DOHH2 (cell line): Measurements from ENCODE around the gene ZCWPW1.
"Not testable (repeated sequence)": the region's sequence is repeated elsewhere in the genome, so short reads cannot be mapped to it uniquely, and the experiment has no call there.

Source experiments
- H3F3A ChIP-seq: fragments of 200-600 bp; sonication (generic), shearing (Covaris generic); 2 replicates; pipeline ENCODE4 v1.6.0; 2016; ENCODE audit warnings: antibody characterized with exemption, mild to moderate bottlenecking; ENCODE audit not compliant: control insufficient read depth, insufficient read depth
- H3K27ac ChIP-seq: fragments of 200-600 bp; sonication (generic); 2 replicates; pipeline ENCODE4 v1.5.1; 2014; ENCODE audit warnings: low read depth, mild to moderate bottlenecking, low read length, moderate library complexity
- H3K27me3 ChIP-seq: fragments of 200-600 bp; sonication (generic); 2 replicates; pipeline ENCODE4 v1.6.1; 2014; ENCODE audit warnings: mild to moderate bottlenecking, low read length, mixed read lengths; ENCODE audit not compliant: control insufficient read depth
- H3K36me3 ChIP-seq: fragments of 200-600 bp; sonication (generic); 2 replicates; pipeline ENCODE4 v1.6.1; 2014; ENCODE audit warnings: mild to moderate bottlenecking, low read length, moderate library complexity, mixed read lengths; ENCODE audit not compliant: control insufficient read depth
- H3K4me1 ChIP-seq: fragments of 200-600 bp; sonication (generic); 2 replicates; pipeline ENCODE4 v1.6.1; 2014; ENCODE audit warnings: mild to moderate bottlenecking, low read length, mixed read lengths; ENCODE audit not compliant: control insufficient read depth
- H3K4me2 ChIP-seq: fragments of 200-600 bp; sonication (generic); 2 replicates; pipeline ENCODE4 v1.6.0; 2014; ENCODE audit warnings: mild to moderate bottlenecking, low read length, moderate library complexity
- H3K4me3 ChIP-seq: fragments of 200-600 bp; sonication (generic); 2 replicates; pipeline ENCODE4 v1.5.1; 2014; ENCODE audit warnings: mild to moderate bottlenecking, low read length, mixed read lengths
- H3K79me2 ChIP-seq: fragments of 200-600 bp; sonication (generic); 2 replicates; pipeline ENCODE4 v1.6.1; 2014; ENCODE audit warnings: mild to moderate bottlenecking, low read length, mixed read lengths; ENCODE audit not compliant: control insufficient read depth
- H3K9me2 ChIP-seq: fragments of 200-600 bp; sonication (generic); replicated peaks from 2 replicates; pipeline ENCODE4 v1.6.1; 2014; ENCODE audit warnings: mild to moderate bottlenecking, low read length, mixed read lengths; ENCODE audit not compliant: control insufficient read depth
- H3K9me3 ChIP-seq: fragments of 200-600 bp; sonication (generic); 2 replicates; pipeline ENCODE4 v1.6.1; 2014; ENCODE audit warnings: antibody characterized with exemption, low read length, mixed read lengths; ENCODE audit not compliant: control insufficient read depth, insufficient read depth
- H4K20me1 ChIP-seq: fragments of 200-600 bp; sonication (generic); 2 replicates; pipeline ENCODE4 v1.6.0; 2014; ENCODE audit warnings: low read depth, mild to moderate bottlenecking, antibody characterized with exemption, low read length, moderate library complexity; ENCODE audit not compliant: control insufficient read depth, insufficient read depth
- EZH2phosphoT487 ChIP-seq: fragments of 200-600 bp; sonication (generic); IDR thresholded peaks from 2 replicates; pipeline ENCODE4 v1.6.1; 2017; ENCODE audit warnings: borderline replicate concordance, mild to moderate bottlenecking, antibody characterized with exemption, low read length, moderate library complexity, mixed read lengths
- TF ChIP-seq, protein P1 (sequence below): fragments of 200-600 bp; sonication (generic); IDR thresholded peaks from one replicate; pipeline ENCODE4 v1.5.1; 2014; ENCODE audit warnings: antibody characterized with exemption, mild to moderate bottlenecking, low read depth, low read length; ENCODE audit not compliant: poor library complexity, severe bottlenecking

The ZCWPW1 gene

DNA sequence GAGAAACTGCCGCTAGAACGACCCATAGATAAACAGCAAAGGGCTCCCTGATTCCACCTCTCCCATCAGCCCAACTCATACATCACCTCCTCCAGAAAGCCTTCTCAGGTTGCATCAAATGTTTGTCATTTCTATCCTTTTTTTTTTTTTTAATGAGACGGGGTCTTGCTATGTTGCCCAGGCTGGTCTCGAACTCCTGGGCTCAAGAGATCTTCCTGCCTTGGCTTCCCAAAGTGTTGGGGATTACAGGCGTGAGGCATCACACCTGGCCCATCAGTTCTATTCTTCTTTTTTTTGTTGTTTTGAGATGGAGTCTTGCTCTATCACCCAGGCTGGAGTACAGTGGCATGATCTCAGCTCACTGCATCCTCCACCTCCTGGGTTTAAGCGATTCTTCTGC is 28.5 kb upstream of the ZCWPW1 start:
- peaks cover 11% of the 10 kb centered on the region; the same call in 1 of the 2 replicates for H3K36me3 ChIP-seq
- H3K27ac ChIP-seq, result no peak overlapping the region
- H3K9me3 ChIP-seq, result no peaks in the 10 kb centered on the region
- H3K4me1 ChIP-seq, result no peaks in the 10 kb centered on the region
- H3K27me3 ChIP-seq, result no peaks in the 10 kb centered on the region
- H3K79me2 ChIP-seq, result no peaks in the 10 kb centered on the region
- H3K4me2 ChIP-seq, result no peak overlapping the region
- H3F3A ChIP-seq, result 0 out of 2 replicates have a peak, but pooled peaks cover 8% of the 10 kb centered on the region
- H3K9me2 ChIP-seq, result no peaks in the 10 kb centered on the region
- TF ChIP-seq, protein P1, sequence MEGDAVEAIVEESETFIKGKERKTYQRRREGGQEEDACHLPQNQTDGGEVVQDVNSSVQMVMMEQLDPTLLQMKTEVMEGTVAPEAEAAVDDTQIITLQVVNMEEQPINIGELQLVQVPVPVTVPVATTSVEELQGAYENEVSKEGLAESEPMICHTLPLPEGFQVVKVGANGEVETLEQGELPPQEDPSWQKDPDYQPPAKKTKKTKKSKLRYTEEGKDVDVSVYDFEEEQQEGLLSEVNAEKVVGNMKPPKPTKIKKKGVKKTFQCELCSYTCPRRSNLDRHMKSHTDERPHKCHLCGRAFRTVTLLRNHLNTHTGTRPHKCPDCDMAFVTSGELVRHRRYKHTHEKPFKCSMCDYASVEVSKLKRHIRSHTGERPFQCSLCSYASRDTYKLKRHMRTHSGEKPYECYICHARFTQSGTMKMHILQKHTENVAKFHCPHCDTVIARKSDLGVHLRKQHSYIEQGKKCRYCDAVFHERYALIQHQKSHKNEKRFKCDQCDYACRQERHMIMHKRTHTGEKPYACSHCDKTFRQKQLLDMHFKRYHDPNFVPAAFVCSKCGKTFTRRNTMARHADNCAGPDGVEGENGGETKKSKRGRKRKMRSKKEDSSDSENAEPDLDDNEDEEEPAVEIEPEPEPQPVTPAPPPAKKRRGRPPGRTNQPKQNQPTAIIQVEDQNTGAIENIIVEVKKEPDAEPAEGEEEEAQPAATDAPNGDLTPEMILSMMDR, result no peak
- no peak for TF ChIP-seq EZH2phosphoT487
- no peak overlapping the region for H3K4me3 ChIP-seq
- no peaks in the 10 kb centered on the region for H4K20me1 ChIP-seq

DNA sequence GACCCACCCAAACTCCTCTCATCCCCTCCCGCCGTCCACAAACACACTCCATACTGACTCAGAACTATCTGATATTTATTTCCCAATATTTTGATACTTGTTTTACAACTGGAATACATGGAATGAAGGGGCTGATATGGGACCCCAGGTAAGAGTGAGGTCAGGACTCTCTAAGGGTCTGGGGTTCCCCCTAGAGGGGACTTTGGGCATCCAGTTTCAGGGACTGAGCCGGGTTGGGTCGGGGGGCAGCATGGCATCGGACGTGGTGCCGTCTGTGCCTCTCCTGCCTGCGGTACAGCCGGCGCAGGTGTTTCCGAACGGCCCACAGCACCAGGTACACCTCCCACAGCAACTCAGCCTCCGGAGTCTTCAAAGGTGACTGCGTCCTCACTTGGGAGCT is 28.1 kb upstream of the ZCWPW1 start:
- Histone ChIP-seq H3K27ac (no peak overlapping the region), H4K20me1 (no peaks in the 10 kb centered on the region), H3K79me2 (no peaks in the 10 kb centered on the region), H3K9me3 (no peaks in the 10 kb centered on the region), H3K9me2 (no peaks in the 10 kb centered on the region), H3F3A (0 out of 2 replicates have a peak, but pooled peaks cover 8% of the 10 kb centered on the region), H3K36me3 (peaks cover 11% of the 10 kb centered on the region; the same call in 1 of the 2 replicates), H3K4me2 (no peak overlapping the region), H3K4me1 (no peaks in the 10 kb centered on the region), H3K4me3 (no peak overlapping the region), H3K27me3 (no peaks in the 10 kb centered on the region)
- TF ChIP-seq, protein P1, result no peak
- no peak for TF ChIP-seq EZH2phosphoT487

DNA sequence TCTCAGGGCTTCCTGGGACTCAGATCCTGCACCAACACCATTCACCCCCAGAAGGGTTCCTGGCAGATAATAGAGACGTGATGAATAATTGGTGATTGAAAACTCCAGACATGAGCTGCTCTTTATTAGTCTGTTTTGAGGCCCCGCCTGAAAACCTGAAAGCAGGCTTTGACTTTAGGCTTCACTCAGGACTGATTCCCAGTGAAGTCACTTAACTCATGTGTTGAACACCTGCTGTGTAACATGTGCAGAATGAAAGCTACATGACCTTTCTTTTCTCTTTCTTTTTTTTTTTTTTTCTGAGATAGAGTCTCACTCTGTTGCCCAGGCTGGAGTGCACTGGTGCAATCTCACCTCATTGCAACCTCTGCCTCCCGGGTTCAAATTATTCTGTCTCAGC is 26.7 kb upstream of the ZCWPW1 start:
- H3F3A ChIP-seq, result 0 out of 2 replicates have a peak, but pooled peaks cover 8% of the 10 kb centered on the region
- H3K27me3 ChIP-seq, result no peaks in the 10 kb centered on the region
- no peaks in the 10 kb centered on the region for H3K79me2 ChIP-seq
- no peak overlapping the region for H3K4me3 ChIP-seq
- H3K27ac ChIP-seq, result no peak overlapping the region
- H3K9me3 ChIP-seq, result no peaks in the 10 kb centered on the region
- H3K4me1 ChIP-seq, result peaks cover 8% of the 10 kb centered on the region
- no peaks in the 10 kb centered on the region for H4K20me1 ChIP-seq
- no peak overlapping the region for H3K4me2 ChIP-seq
- TF ChIP-seq EZH2phosphoT487, result no peak
- TF ChIP-seq, protein P1, result no peak
- peaks cover 9% of the 10 kb centered on the region; the same call in 1 of the 2 replicates for H3K36me3 ChIP-seq
- no peaks in the 10 kb centered on the region for H3K9me2 ChIP-seq

DNA sequence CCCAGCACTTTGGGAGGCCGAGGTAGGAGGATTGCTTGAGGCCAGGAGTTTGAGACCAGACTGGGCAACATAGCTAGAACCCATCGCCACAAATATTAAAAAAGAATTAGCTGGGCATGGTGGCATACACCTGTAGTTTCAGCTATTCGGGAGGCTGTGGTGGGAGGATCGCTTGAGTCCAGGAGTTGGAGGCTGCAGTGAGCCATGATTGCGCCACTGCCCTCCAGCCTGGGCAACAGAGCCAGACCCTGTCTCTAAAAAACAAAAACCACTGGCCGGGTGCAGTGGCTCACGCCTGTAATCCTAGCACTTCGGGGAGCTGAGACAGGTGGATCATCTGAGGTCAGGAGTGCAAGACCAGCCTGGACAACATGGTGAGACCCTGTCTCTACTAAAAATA is 25.4 kb upstream of the ZCWPW1 start:
- H3K36me3 ChIP-seq, H3K4me3 ChIP-seq, H3K4me2 ChIP-seq, H3K79me2 ChIP-seq, H3K27ac ChIP-seq, H4K20me1 ChIP-seq, H3K9me2 ChIP-seq, H3K9me3 ChIP-seq, H3K27me3 ChIP-seq: not testable (repeated sequence)
- Histone ChIP-seq H3K4me1 (peaks cover 14% of the 10 kb centered on the region), H3F3A (peaks cover 11% of the 10 kb centered on the region; the same call in 1 of the 2 replicates)
